ENCODE data around the gene FOXP1. TPM values are rescaled to one million over a fixed set of nuclear protein-coding genes. Genes with fewer than 3 reads are reported as not detected.

Gene FOXP1
- total and polyA plus RNA-seq, 9 of the 15 experiments (the other 6 are each of a cell fraction or from before 2014, with no cell fraction given): 7.7 to 34.5 (median 13.7) TPM

DNA sequence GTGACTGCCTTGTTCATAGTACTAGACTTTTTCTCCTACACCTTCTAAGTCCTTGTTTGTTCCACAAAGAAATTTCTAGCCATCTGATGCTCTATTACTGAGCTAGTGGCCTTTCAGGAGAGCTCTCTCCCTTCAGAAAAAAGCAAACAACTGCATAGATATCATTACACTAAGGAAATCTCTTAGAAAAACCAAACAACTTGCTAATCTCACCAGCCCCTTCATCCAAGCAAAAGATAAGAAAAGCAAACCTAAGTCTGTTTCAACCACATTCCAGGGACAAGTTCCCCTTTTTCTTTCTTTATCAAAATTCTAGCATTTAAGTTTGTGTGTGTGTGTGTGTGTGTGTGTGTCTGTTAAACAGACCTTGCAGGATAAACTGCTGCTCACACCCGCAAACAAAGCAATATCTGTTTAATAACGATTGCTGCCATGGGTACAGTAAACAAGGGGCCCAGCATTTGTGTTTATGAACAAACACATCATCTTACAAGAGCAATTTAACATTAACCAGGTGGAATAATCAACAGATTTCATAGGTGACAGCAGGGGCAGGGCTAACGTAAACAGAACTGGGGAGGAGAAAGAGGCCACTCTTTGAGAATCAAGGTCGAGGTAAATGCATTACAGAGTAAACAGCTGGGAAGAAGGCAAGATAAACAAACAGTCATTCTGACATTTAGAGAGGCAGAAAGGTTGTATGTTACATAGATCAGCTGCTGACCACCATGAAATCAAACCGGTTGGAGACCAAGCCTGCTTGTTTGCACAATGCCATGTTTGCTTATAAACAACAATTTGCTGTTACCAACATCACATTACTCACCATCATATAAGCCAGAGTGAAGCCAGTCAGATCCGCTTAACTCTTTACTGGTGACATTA, 375.1 kb downstream of the FOXP1 start (continued):
- TF ChIP-seq, protein P1, sequence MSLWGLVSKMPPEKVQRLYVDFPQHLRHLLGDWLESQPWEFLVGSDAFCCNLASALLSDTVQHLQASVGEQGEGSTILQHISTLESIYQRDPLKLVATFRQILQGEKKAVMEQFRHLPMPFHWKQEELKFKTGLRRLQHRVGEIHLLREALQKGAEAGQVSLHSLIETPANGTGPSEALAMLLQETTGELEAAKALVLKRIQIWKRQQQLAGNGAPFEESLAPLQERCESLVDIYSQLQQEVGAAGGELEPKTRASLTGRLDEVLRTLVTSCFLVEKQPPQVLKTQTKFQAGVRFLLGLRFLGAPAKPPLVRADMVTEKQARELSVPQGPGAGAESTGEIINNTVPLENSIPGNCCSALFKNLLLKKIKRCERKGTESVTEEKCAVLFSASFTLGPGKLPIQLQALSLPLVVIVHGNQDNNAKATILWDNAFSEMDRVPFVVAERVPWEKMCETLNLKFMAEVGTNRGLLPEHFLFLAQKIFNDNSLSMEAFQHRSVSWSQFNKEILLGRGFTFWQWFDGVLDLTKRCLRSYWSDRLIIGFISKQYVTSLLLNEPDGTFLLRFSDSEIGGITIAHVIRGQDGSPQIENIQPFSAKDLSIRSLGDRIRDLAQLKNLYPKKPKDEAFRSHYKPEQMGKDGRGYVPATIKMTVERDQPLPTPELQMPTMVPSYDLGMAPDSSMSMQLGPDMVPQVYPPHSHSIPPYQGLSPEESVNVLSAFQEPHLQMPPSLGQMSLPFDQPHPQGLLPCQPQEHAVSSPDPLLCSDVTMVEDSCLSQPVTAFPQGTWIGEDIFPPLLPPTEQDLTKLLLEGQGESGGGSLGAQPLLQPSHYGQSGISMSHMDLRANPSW (CRISPR knock-in tag; IDR thresholded peaks at IDR 0.05): no peak
- TF ChIP-seq, protein P2, sequence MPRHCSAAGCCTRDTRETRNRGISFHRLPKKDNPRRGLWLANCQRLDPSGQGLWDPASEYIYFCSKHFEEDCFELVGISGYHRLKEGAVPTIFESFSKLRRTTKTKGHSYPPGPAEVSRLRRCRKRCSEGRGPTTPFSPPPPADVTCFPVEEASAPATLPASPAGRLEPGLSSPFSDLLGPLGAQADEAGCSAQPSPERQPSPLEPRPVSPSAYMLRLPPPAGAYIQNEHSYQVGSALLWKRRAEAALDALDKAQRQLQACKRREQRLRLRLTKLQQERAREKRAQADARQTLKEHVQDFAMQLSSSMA (CRISPR knock-in tag; IDR thresholded peaks at IDR 0.05): no peak
- TF ChIP-seq FOXA3 (CRISPR knock-in tag; conservative IDR thresholded peaks at IDR 0.05 in 1 of 2, IDR thresholded peaks at IDR 0.05 in 1 of 2) (peak in 1 of 2 experiments; percentile 61; a peak in 2 of 4 replicates), GATA2 (CRISPR knock-in tag; IDR thresholded peaks at IDR 0.05) (peak; percentile 70), ZC3H8 (IDR thresholded peaks at IDR 0.05) (no peak)
